OCI-LY7 (cell line): ENCODE data around the gene MED22.

Experiments used
- CTCF ChIP-seq: fragments of 200-600 bp; sonication (generic); conservative IDR thresholded peaks from 2 replicates; pipeline ENCODE4 v1.5.1; 2014; ENCODE audit warnings: mild to moderate bottlenecking, antibody characterized with exemption, low read length, moderate library complexity, mixed read lengths
- EZH2phosphoT487 ChIP-seq: fragments of 200-600 bp; sonication (generic); IDR thresholded peaks from 2 replicates; pipeline ENCODE4 v1.6.1; 2018; ENCODE audit warnings: low read depth, borderline replicate concordance, mild to moderate bottlenecking, mixed run types, antibody characterized with exemption, low read length, moderate library complexity, mixed read lengths

DNA sequence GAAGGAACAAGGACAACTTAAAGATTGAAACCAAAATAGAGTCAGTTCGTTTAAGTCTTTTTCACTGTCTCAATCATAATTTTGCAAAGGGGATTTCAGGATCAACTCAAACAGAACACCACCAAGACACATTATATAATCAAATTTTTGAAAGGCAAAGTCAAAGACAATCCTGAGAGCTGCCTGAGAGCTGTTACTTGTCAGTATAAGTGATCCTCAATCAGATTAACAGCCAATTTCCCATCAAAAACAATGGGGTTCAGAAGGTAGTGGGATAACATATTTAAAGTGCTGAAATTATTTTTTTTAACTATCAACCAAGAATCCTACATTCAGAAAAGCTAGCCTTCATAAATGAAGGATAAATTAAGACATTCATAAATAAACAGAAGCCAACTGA, 53.7 kb downstream of the MED22 start:
- TF ChIP-seq CTCF (no peak), EZH2phosphoT487 (no peak)
